22Rv1 (cell line): ENCODE data around the gene GJA9.

Experiments
- ZFX ChIP-seq: fragments of 450-650 bp; IDR thresholded peaks from 2 replicates; pipeline ENCODE4 v1.6.1; 2017; ENCODE audit warnings: antibody characterized with exemption, borderline replicate concordance
- TF ChIP-seq, protein P1 (sequence below): fragments of 450-650 bp; IDR thresholded peaks from 2 replicates; pipeline ENCODE4 v1.5.1; 2017; ENCODE audit warnings: mild to moderate bottlenecking

- TF ChIP-seq, protein P1, sequence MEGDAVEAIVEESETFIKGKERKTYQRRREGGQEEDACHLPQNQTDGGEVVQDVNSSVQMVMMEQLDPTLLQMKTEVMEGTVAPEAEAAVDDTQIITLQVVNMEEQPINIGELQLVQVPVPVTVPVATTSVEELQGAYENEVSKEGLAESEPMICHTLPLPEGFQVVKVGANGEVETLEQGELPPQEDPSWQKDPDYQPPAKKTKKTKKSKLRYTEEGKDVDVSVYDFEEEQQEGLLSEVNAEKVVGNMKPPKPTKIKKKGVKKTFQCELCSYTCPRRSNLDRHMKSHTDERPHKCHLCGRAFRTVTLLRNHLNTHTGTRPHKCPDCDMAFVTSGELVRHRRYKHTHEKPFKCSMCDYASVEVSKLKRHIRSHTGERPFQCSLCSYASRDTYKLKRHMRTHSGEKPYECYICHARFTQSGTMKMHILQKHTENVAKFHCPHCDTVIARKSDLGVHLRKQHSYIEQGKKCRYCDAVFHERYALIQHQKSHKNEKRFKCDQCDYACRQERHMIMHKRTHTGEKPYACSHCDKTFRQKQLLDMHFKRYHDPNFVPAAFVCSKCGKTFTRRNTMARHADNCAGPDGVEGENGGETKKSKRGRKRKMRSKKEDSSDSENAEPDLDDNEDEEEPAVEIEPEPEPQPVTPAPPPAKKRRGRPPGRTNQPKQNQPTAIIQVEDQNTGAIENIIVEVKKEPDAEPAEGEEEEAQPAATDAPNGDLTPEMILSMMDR = no peak
- no peak for TF ChIP-seq ZFX
Observed at GRCh38 chr1:38852780-38853179, 28.6 kb downstream of the GJA9 start.
